Calu3 (cell line): Measurements from ENCODE around the gene CPNE8. TPM values are rescaled to one million over a fixed set of nuclear protein-coding genes. Genes with fewer than 3 reads are reported as not detected.

ENCODE experiments used
- BruUV-seq: library from RNA; stranded (reverse); fragments of 400-500 nt; replicated peaks from 2 replicates; lab custom pipeline; 2021; lab: Mats Ljungman, UMichigan
- CTCF ChIA-PET: fragments of 300-600 bp; sonication (Branson Sonifier 250); formaldehyde crosslinking; loops from one replicate; lab custom pipeline; 2022; ENCODE audit warnings: antibody characterized with exemption; lab: Charles Lee
- DNase-seq: peaks from one replicate; pipeline ENCODE4 v3.0.0; 2022
- H3K27ac Mint-ChIP-seq: one replicate; pipeline ENCODE4 v1.8.0; 2022; ENCODE audit warnings: mixed read lengths; ENCODE audit not compliant: unreplicated experiment
- H3K27me3 Mint-ChIP-seq: one replicate; pipeline ENCODE4 v1.8.0; 2022; ENCODE audit warnings: mixed read lengths; ENCODE audit not compliant: unreplicated experiment
- H3K36me3 Mint-ChIP-seq: one replicate; pipeline ENCODE4 v1.8.0; 2022; ENCODE audit warnings: mild to moderate bottlenecking, moderate library complexity, mixed read lengths; ENCODE audit not compliant: insufficient read depth, unreplicated experiment
- H3K4me1 Mint-ChIP-seq: one replicate; pipeline ENCODE4 v1.8.0; 2022; ENCODE audit warnings: mild to moderate bottlenecking, low read depth, mixed read lengths; ENCODE audit not compliant: unreplicated experiment
- H3K4me3 Mint-ChIP-seq: one replicate; pipeline ENCODE4 v1.8.0; 2022; ENCODE audit warnings: mild to moderate bottlenecking, low read depth, moderate library complexity, mixed read lengths; ENCODE audit not compliant: unreplicated experiment
- H3K9me3 Mint-ChIP-seq: one replicate; pipeline ENCODE4 v1.8.0; 2022; ENCODE audit warnings: low read depth, mixed read lengths; ENCODE audit not compliant: unreplicated experiment
- CTCF ChIP-seq: fragments of 200-600 bp; IDR thresholded peaks from one replicate; pipeline ENCODE4 v1.8.0; 2022; ENCODE audit warnings: antibody characterized with exemption; ENCODE audit not compliant: unreplicated experiment
- intact Hi-C: fragments of 100-400 bp; cut with micrococcal nuclease; formaldehyde crosslinking; loops from one replicate; pipeline ENCODE4 v1.10.0; 2022; ENCODE audit not compliant: unreplicated experiment
- total RNA-seq: library from RNA; stranded (reverse); gene quantifications from 2 replicates; pipeline ENCODE4 v1.2.3, GENCODE V29; 2022

The CPNE8 gene
- total RNA-seq, 1 experiment from 2014 or later = 17.8 TPM

GRCh38 chr12:38610808-38611350 is 294.5 kb downstream of the CPNE8 start:
- no peak for DNase-seq
- no peak overlapping the region for H3K27ac Mint-ChIP-seq
- no peaks in the 10 kb centered on the region for H3K4me1 Mint-ChIP-seq
- intact Hi-C loops = no loop called here
- no peaks in the 10 kb centered on the region for H3K36me3 Mint-ChIP-seq
- H3K4me3 Mint-ChIP-seq = no peak overlapping the region
- CTCF ChIA-PET = no interaction called here
- no peaks in the 10 kb centered on the region for H3K9me3 Mint-ChIP-seq
- BruUV-seq = no TSS peak
- TF ChIP-seq CTCF = no peak
- no peaks in the 10 kb centered on the region for H3K27me3 Mint-ChIP-seq

DNA sequence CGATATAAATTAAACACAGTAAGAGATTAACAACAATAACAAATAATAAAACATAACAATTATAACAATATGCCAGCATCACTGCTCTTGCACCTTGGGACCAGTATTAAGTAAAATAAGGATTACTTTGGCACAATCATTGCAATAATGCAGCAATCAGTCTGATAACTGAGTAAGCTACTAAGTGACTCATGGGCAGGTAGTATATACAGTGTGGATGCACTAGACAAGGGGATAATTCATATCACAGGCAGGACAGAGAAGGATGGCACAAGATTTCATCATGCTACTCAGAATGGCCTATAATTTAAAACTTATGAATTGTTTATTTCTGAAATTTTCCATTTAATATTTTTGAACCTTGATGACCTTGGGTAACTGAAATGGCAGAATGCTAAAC is 298.1 kb downstream of the CPNE8 start:
- H3K36me3 Mint-ChIP-seq = no peaks in the 10 kb centered on the region
- no peak overlapping the region for H3K4me3 Mint-ChIP-seq
- intact Hi-C loops = no loop called here
- BruUV-seq = no TSS peak
- TF ChIP-seq CTCF = no peak
- CTCF ChIA-PET = no interaction called here
- no peak overlapping the region for H3K27ac Mint-ChIP-seq
- no peaks in the 10 kb centered on the region for H3K9me3 Mint-ChIP-seq
- no peaks in the 10 kb centered on the region for H3K27me3 Mint-ChIP-seq
- no peaks in the 10 kb centered on the region for H3K4me1 Mint-ChIP-seq
- DNase-seq = no peak
